Fibroblast of skin of left biceps (primary cell): ENCODE results near the gene SLC33A1.
"Not testable (repeated sequence)": the region's sequence is repeated elsewhere in the genome, so short reads cannot be mapped to it uniquely, and the experiment has no call there.

ENCODE experiments used
- DNase-seq, 2 experiments: peaks; one replicate each; pipeline ENCODE4 v3.0.0-alpha.2; 2013; ENCODE audit warnings: low read depth in 2 of 2

SLC33A1 gene

DNA sequence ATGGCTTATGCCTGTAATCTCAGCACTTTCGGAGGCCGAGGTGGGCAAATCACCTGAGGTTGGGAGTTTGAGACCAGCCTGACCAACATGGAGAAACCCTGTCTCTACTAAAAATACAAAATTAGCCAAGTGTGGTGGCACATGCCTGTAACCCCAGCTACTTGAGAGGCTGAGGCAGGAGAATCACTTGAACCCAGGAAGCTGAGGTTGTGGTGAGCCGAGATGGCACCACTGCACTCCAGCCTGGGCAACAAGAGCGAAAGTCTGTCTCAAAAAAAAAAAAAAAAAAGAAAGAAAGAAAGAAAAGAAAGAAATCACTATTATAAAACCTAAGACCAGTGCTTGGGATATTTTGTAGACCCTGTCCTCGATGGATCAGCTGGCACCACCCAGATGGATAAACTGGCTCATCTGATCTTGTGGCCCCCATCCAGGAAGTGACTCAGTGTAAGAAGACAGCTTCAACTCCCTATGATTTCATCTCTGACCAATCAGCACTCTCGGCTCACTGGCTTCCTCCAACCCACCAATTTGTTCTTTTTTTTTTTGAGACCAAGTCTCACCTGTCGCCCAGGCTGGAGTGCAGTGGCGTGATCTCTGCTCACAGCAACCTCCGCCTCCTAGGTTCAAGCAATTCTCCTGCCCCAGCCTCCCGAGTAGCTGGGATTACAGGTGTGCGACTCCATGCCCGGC lies 8.2 kb upstream of the SLC33A1 start:
- not testable (repeated sequence) for DNase-seq

DNA sequence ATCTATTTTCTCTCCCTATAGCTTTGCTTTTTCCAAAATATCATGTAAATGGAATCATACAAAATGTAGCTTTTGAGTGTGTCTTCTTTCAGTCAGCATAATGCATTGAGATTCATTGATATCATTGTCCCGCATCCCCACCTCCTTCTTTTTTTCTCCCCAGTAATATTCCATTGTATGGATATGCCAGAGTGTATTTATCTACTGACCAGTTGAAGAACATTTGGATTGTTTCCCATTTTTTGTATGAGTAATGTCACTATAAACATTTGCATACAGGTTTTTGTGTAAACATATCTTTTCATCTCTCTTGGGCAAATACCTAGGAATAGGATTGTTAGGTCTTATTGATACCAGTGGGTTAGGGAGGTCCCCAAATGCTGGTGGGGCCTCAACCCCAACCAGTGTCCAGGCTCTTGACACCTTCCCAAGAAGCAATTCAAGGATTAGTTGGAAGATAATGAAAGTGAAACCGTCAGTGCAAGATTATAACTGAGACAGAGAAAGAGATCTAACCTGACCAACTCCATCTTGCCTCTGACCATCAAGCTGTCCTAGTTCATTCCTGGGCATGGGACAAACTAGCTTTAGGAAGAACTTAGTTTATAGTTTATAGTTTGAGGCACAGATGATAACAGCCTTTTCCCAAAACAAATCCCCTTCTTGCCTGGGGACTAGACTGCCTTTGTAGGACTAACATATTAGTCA lies 7.4 kb upstream of the SLC33A1 start:
- no peak for DNase-seq

DNA sequence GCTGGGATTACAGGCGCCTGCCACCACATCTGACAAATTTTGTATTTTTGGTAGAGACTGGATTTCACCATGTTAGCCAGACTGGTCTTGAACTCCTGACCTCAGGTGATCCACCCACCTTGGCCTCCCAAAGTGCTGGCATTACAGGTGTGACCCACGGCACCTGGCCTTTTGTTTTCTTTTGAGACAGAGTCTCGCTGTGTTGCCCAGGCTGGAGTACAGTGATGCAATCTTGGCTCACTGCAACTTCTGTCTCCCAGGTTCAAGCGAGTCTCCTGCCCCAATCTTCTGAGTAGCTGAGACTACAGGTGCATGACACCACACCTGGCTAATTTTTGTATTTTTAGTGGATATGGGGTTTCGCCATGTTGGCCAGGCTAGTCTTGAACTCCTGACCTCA lies 6.2 kb upstream of the SLC33A1 start:
- DNase-seq: not testable (repeated sequence)

DNA sequence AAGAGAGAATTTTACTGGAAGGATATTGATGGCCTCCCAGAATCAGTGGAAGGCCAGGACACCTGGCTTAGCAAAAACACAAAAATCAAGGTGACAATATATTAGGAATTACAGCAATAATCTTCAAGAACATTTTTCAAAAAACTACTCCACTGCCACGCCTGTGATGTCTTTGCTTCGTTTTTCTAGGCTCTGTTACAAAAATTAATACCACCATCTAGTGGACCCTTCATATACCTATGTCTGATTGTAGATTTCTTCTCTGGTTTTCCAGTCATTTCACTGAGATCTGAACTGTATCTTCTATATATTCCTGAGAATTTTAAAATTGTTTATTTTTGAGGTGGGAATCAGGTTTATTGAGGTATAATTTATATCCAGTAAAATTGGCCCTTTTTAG lies 5.6 kb upstream of the SLC33A1 start:
- no peak for DNase-seq

DNA sequence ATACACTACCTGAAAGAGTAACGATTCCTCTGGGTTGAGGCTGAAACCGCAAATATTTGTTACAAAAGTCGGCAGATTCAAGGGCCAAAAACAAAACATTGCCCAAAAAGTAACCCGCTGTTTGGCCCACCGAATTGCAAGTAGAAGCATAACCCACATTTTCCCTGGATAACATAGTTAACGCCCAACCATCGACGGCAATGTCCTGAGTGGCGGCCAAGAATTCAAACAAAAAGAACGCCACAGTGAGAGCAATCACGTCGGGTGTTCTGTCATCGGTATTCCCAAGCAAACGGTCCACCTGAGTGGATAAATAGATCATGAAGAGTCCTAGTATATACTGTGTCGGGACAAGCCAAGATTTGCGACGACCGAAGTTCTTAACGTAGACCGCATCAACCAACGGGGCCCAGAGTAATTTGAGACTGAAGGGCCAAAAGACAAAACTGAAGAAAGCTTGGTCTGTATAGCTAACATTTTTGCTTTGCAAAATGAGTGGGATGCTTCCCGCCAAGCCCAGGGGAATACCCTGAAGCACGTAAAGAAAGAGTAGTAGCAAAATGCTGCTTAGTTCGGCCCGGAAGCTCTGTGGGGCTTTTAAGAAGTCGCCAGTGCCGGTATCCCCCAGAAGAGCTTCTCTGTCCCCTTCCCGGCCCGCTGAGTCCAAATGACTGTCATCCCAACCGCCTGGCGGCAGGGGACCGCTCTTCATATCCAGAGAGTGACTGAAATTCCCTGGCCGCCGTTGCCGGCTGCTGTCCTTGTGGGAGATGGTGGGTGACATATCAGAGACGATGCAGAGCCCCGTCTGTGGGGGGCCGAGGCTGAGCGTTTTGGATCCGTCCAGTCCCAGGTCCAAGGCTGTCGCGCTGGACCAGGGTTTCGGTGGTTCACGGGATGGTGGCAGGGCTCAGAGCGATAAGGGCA lies 750 bp downstream of the SLC33A1 start:
- no peak for DNase-seq

DNA sequence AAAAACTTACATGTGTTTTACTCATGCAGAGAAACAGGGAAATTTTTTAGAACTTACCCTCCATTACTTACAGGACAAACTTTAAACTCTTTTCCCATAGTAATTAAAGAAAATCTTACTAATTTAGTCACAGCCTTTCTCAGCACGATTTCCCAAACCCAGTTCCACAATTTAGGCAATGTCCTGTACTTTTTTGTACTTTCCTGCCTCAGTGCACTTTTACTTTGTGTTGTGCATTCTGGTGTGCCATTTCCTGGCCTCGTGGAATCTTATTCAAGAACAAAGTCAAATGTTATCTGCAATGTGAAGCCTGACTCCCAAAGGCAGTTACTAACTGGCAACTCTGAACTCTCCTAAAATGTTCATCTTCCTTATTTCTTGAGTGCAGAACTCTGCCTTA lies 1.9 kb downstream of the SLC33A1 start:
- no peak for DNase-seq

DNA sequence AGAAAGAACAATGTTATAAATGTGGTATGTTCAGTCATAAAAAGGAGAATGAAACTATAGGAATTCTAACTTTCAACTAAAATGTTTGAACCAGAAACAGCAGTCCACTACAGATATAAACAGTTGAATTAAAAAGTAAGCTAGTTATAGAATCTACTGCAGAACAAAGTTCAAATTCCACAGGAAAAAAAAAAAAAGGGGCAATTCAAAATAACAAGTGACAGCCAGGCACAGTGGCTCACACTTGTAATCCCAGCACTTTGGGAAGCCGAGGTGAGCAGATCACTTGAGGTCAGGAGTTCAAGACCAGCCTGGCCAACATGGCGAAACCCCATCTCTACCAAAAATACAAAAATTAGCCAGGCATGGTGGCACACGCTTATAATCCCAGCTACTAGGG lies 4.8 kb downstream of the SLC33A1 start:
- DNase-seq: not testable (repeated sequence)

DNA sequence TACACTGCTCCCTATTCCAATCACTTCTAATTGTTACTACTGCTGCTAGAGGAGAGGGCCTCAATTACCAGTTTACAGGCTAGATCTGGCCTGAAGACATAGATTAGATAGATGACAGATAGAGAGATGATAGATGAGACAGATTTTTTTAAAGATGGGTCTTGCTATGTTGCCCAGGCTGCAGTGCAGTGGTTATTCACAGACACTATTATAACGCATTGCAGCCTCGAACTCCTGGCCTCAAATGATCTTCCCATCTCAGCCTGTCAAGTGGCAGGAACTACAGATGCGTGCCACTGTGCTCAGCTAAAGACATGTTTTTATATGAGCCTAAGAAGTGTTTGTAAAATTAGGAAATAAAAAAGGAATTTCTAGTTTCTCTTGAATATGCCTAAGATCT lies 6.2 kb downstream of the SLC33A1 start:
- no peak for DNase-seq

DNA sequence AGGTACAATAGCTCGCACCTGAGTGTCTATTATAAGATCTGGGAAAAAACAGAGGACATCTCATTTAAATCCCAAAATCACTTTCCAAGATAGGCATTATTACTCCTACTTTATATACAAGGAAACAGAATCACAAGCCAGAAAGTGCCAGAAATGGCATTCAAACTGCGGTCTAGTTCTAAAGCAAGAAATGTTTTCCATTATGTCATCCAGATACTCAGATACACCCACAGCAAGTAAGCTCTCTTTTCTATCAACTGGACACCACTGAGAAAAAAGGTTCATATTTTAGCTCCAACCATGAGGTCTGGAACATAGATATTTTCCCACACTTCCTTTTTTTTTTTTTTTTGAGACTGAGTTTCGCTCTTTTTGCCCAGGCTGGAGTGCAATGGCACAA lies 8.1 kb downstream of the SLC33A1 start:
- DNase-seq: no peak

DNA sequence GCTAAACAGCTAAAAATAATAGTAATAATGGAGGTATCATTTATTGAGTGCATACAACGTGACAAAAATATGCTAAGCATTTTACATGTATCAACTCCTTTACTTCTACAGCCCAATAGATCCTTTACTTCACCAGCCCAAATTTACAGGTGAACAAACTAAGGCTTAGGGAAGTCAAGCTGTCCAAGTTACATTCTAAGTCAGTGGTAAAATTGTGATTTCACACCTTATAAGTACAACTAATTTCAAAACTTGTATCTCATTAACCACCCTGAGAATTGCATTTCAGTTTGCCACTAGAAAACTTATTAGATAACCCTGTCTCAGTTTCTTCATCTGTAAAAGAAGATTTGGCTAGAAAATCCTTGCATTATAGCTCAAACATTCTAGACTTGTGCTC lies 10.7 kb downstream of the SLC33A1 start:
- DNase-seq: no peak

DNA sequence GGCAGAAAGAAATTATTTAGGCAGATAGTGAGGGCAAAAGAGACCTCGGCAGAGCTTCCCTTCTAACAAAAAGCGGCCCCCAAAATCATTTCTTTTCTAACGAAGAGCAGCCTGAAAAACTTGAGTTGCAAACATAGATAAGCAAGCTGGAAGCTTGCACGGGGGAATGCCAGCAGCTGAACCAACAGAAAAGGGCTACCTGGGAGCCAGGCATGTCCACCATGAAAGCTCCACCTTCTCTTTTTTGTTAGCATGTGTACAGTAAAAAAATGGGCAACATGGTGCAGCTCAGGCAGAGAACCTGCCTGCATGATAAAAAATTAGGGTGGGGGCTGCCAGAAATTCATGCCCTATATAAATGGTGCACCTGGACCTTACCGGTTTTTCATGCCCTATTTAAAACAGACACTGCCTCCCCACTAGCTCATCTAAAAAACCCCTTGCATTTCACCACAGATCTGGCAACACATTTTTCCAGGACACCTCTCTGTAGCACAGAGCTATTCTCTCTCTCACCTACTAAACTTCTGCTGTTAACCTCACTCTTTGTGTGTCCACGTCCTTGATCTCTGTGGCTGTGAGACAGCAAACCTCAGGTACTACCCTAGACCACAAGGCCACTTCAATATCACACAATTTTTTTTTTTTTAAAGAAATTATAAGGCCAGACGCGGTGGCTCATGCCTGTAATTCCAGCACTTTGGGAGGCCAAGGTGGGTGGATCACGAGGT lies 18.7 kb downstream of the SLC33A1 start:
- no peak for DNase-seq

DNA sequence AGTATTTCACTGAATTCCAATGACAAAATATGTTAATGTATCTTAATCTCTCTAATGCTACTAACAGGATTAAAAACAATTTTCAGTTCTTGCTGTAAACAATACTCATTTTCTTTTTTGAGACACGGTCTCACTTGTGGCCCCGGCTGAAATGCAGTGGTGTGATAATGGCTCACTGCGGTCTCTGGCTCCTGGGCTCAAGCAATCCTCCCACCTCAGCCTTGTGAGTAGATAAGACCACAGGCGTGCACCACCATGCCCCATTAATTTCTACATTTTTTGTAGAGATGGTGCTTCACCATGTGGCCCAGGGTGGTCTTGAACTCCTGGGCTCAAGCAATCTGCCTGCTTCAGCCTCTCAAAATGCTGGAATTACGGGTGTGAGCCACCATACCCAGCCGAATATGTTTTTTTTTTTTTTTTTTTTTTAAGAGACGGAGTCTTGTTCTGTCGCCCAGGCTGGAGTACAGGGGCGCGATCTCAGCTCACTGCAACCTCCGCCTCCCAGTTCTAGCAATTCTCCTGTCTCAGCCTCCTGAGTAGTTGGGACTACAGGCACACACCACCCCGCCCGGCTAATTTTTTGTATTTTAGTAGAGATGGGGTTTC lies 25.6 kb downstream of the SLC33A1 start:
- DNase-seq: not testable (repeated sequence)

DNA sequence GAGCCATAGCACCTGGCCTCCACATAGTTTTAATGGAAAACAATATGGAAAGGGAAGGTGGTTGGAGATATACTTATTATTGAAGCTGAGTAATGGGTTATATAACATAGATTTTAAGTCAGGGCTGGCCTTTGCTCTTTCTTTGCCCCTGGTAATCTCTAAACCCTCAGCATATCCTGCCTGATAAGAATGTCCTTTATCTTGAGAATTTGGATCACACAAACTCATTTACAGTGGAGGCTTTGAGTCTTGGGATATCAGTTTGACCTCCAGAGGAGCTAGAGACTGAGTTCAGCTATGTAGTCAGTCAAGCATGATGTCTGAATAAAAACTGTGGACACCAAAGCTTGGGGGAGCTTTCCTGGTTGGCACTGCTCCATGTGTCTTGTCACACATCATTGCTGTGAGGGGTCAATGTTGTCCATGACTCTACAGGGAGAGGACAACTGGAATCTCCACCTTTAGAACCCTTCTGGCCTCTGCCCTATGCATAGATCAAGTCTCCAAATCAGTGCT lies 39.1 kb downstream of the SLC33A1 start:
- no peak for DNase-seq

DNA sequence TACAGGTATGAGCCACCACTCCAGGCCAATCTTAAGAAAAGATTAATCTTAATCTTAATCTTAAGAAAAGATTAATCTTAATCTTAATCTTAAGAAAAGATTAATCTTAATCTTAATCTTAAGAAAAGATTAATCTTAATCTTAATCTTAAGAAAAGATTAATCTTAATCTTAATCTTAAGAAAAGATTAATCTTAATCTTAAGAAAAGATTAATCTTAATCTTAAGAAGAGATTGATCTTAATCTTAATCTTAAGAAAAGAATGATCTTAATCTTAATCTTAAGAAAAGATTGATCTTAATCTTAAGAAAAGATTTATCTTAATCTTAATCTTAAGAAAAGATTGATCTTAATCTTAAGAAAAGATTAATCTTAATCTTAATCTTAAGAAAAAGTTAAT lies 41.0 kb downstream of the SLC33A1 start:
- not testable (repeated sequence) for DNase-seq

DNA sequence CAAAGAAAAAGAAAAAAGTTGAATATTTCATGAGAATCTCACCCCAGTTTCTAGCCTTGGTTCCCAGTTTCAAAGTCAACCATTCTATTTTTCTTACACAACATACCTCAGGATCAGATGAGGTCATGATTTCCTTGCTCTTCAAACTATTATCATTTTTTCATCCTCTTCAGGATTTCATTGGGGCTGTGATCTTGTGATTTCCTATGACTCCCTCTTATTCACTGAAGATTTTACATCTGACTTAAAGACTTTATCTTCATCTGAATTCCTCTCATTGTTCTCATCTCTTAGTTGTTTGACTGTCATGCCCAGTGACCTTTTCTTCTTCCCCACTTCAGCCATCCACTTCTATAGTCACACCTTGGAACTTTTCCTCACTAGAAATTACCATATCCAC lies 45.0 kb downstream of the SLC33A1 start:
- no peak for DNase-seq

DNA sequence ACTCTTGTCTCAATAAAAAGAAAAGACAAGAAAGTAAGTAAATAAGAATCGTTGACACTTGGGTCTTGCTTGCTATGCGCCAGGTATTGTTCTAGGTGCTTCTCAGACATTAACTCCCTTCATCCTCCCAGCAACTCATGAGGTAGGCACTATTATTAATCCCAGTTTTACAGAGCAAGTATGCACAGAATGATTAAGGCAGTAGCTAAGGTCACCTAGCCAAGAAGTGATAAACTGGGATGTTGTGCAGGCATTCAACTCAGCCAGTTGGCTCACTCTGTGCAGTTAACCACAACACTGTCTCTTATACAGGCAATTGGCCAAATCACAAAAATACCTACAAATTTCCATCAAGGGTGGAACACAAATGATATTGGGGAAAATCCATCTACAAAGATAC lies 46.4 kb downstream of the SLC33A1 start:
- no peak for DNase-seq

DNA sequence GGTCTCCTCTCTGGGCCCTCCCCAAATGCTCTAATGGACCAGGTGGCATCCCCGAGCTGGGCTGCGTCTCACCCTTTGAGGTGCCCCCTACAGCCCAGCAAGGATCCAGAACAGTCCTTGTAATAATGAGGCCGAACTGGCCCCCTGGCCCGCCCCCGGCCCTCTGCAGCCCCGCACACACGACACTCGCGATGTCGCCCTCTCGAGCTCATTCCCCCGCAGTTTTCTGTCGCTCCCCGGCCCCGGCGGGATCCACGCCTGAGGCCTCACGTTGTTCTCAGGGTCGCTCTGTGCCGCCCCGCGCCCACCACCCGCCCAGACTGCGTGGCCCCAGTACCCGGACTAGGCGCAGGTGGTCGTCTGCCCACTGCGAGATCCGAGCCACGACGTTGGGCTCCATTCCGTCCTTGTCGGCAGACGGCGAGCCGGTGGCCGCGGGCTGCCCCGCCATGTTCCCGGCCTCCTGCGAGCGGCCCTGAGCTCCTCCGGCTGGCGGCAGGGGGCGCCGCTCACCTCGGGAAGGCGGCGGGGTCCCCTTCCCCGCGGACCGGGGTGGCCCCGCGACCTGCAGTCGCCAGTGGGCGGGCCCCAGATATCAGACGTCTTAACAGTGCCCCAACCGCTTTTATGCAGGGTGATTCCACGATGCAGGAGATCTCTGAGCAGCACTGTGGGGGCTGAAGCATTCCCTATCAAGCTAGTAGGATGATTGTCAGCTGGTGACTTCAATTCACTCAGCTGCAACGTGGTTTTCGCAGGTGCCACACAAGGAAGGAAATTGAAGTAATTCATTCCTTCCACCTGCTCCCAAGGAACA lies 48.2 kb downstream of the SLC33A1 start, which contains the start of gene C3orf33:
TSS of gene C3orf33 (minus strand) at position 477 of the 817 bp plus-strand sequence. CDS start at position 451, 26 bp downstream.
- peak in 1 of 2 experiments; percentile 16 for DNase-seq

DNA sequence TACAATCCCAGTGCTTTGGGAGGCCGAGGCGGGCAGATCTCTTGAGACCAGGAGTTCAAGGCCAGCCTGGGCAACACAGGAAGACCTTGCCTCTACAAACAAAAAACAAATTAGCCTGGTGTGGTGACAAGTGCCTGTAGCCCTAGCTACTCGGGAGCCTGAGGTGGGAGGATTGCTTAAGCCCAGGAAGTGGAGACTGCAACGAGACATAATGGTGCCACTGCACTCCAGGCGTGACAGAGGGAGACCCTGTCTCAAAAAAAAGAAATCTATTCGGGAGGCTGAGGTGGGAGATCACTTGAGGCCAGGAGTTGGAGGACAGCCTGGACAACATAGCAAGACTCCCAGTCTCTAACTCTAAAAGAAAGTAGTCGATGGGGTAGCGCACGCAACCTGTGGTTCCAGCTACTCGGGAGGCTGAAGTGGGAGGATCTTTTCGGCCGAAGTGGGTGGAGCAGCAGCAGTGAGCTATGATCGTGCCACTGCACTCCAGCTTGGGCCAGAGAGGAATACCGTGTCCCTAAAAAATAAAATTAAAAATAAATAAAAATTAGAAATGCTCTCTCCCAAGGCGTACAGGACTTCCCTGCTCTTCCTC lies 48.9 kb downstream of the SLC33A1 start:
- no peak for DNase-seq

DNA sequence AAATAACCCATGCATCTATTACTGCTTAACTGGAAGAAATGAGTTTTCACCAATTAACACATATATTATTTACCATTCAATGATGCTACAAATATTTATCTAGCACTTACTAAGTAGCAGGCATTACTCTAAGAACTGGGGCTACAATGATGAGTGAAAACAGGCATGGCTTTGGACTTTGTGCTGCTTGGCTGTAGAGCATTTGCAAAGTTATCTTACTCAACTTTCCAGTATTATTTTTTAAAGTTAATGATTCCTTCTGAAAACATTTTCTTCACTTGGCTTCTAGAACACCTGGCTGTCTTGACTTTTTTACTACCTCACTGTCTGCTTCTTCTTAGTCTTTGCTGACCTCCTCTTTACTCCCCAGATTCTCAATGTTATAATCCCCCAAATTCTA lies 49.9 kb downstream of the SLC33A1 start:
- no peak for DNase-seq

DNA sequence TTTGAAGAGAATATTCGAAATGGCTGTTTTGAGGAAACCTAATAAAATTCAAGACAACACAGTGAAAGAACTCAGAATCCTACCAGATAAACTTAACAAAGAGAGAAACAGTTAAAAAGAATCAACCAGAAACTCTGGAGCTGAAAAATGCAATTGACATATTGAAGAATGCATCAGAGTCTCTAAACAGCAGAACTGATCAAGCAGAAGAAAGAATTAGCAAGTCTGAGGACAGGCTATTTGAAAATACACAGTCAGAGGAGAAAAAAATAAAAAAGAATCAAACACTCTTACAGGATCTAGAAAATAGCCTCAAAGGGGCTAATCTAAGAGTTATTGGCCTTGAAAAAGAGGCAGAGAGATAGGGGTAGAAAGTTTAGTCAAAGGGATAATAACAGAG lies 61.7 kb downstream of the SLC33A1 start:
- no peak for DNase-seq
